ENCODE measurements around the gene CCDC91. TPM values are rescaled to one million over a fixed set of nuclear protein-coding genes. Genes with fewer than 3 reads are reported as not detected.

CCDC91 gene
- total RNA-seq, 1 experiment from 2014 or later = 15.7 TPM

DNA sequence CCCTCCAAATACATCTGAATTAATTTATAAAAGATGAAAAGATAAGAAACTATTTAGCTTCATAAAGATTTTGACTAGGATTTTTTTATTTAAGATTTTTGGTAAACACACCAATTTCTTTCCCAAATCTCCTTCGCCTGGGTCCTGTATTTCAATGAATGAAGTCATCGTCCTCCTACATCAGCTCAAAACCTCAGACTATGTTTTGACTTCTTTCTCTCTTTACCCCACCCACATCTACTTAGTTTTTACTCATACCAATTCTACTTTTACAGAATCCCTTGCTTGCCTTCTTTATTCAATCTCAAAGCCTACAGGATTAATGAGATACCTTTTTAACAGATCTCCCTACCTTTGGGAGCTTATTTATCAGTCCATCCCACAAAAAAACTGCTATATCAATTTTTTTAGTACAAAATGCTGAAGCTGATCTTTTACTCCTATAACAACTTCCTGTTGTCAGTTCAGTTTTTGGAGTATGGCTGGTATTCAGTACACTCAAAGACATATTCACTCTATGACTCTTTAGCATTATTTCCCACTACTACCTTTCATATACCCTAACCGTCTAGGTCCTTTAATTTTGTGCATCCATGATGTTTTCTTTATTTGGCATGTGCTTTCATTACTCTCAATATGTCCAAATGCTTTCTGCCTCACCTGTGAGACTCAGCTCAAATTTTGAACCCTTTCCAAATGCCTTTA is 18.7 kb upstream of the CCDC91 start (continued):
- TF ChIP-seq, protein P1, sequence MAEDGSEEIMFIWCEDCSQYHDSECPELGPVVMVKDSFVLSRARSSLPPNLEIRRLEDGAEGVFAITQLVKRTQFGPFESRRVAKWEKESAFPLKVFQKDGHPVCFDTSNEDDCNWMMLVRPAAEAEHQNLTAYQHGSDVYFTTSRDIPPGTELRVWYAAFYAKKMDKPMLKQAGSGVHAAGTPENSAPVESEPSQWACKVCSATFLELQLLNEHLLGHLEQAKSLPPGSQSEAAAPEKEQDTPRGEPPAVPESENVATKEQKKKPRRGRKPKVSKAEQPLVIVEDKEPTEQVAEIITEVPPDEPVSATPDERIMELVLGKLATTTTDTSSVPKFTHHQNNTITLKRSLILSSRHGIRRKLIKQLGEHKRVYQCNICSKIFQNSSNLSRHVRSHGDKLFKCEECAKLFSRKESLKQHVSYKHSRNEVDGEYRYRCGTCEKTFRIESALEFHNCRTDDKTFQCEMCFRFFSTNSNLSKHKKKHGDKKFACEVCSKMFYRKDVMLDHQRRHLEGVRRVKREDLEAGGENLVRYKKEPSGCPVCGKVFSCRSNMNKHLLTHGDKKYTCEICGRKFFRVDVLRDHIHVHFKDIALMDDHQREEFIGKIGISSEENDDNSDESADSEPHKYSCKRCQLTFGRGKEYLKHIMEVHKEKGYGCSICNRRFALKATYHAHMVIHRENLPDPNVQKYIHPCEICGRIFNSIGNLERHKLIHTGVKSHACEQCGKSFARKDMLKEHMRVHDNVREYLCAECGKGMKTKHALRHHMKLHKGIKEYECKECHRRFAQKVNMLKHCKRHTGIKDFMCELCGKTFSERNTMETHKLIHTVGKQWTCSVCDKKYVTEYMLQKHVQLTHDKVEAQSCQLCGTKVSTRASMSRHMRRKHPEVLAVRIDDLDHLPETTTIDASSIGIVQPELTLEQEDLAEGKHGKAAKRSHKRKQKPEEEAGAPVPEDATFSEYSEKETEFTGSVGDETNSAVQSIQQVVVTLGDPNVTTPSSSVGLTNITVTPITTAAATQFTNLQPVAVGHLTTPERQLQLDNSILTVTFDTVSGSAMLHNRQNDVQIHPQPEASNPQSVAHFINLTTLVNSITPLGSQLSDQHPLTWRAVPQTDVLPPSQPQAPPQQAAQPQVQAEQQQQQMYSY (CRISPR knock-in tag; IDR thresholded peaks at IDR 0.05) = no peak
- TF ChIP-seq, protein P2, sequence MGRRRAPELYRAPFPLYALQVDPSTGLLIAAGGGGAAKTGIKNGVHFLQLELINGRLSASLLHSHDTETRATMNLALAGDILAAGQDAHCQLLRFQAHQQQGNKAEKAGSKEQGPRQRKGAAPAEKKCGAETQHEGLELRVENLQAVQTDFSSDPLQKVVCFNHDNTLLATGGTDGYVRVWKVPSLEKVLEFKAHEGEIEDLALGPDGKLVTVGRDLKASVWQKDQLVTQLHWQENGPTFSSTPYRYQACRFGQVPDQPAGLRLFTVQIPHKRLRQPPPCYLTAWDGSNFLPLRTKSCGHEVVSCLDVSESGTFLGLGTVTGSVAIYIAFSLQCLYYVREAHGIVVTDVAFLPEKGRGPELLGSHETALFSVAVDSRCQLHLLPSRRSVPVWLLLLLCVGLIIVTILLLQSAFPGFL (CRISPR knock-in tag; IDR thresholded peaks at IDR 0.05; ENCODE audit: borderline replicate concordance) = no peak
- TF ChIP-seq, protein P3, sequence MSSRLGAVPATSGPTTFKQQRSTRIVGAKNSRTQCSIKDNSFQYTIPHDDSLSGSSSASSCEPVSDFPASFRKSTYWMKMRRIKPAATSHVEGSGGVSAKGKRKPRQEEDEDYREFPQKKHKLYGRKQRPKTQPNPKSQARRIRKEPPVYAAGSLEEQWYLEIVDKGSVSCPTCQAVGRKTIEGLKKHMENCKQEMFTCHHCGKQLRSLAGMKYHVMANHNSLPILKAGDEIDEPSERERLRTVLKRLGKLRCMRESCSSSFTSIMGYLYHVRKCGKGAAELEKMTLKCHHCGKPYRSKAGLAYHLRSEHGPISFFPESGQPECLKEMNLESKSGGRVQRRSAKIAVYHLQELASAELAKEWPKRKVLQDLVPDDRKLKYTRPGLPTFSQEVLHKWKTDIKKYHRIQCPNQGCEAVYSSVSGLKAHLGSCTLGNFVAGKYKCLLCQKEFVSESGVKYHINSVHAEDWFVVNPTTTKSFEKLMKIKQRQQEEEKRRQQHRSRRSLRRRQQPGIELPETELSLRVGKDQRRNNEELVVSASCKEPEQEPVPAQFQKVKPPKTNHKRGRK (CRISPR knock-in tag; IDR thresholded peaks at IDR 0.05; ENCODE audit: borderline replicate concordance) = no peak

DNA sequence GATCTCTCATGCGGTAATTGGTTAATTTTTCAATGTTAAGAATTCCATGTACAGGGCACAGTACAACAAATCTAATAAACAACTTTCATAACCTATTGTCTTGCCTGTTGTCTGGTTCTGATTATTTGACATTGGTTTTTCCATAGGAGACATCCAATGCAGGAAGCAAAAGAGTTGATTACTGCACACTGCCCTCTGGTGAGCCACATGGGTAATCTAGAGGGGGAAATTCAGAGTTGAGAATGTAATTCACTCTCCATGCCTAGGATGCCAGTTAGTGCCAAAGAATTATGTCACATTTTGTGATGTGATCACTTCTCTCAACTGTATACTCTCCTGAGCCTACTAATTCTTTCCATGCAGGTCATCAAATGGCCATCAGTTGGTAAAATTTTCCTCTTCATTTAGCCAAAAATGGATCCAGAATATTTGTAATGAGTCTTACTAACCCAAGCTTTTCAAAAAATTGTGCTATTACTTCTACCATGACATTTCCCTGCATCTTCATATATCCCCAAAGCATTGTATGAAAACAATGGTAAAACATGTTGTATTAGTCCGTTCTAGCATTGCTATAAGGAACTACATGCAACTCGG is 17.7 kb upstream of the CCDC91 start:
- Mint-ChIP-seq H3K9me3 (no peaks in the 10 kb centered on the region), H3K4me3 (no peak overlapping the region), H3K4me1 (no peaks in the 10 kb centered on the region), H3K27ac (no peak overlapping the region), H3K36me3 (no peaks in the 10 kb centered on the region), H3K27me3 (ENCODE audit: low read depth) (no peaks in the 10 kb centered on the region)
- DNase-seq (ENCODE audit: low spot score) (peak; percentile 23), ATAC-seq (peak; percentile 73)
- ChIA-PET CTCF (no interaction called here), POLR2A (no interaction called here)
- TF ChIP-seq, protein P4, sequence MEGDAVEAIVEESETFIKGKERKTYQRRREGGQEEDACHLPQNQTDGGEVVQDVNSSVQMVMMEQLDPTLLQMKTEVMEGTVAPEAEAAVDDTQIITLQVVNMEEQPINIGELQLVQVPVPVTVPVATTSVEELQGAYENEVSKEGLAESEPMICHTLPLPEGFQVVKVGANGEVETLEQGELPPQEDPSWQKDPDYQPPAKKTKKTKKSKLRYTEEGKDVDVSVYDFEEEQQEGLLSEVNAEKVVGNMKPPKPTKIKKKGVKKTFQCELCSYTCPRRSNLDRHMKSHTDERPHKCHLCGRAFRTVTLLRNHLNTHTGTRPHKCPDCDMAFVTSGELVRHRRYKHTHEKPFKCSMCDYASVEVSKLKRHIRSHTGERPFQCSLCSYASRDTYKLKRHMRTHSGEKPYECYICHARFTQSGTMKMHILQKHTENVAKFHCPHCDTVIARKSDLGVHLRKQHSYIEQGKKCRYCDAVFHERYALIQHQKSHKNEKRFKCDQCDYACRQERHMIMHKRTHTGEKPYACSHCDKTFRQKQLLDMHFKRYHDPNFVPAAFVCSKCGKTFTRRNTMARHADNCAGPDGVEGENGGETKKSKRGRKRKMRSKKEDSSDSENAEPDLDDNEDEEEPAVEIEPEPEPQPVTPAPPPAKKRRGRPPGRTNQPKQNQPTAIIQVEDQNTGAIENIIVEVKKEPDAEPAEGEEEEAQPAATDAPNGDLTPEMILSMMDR (IDR thresholded peaks at IDR 0.05) = 0 out of 2 replicates have a peak, but pooled peaks have one; percentile 20
- no peak for TF ChIP-seq GTF2I (CRISPR knock-in tag; conservative IDR thresholded peaks at IDR 0.05)

DNA sequence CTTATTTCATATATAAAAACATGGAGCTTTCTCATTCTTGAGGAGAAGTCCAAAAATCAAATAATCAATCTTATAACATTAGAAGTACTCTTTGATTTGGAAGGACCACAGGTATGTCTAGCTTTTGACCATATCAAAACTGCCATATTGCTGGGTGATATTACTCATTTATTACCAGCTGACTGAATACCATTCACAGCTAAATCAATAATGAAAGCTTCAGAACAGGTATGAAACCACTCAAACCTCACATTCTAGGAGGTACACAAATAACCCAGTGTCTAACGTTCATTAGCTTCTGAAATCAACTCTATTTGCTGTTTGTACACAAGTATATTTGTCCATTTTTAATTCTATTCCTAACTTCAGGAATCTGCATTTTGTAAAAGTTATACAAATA is 16.8 kb upstream of the CCDC91 start:
- ATAC-seq = no peak
- Mint-ChIP-seq H3K9me3 (no peaks in the 10 kb centered on the region), H3K36me3 (no peaks in the 10 kb centered on the region), H3K4me3 (no peak overlapping the region), H3K27me3 (ENCODE audit: low read depth) (no peaks in the 10 kb centered on the region), H3K27ac (no peak overlapping the region), H3K4me1 (no peaks in the 10 kb centered on the region)
- ChIA-PET CTCF (interaction anchor here (1.2 kb wide), 1 partner anchor 440 kb away, joined by 3 read pairs; no protein-coding TSS in a partner anchor), POLR2A (no interaction called here)
- no peak for DNase-seq (ENCODE audit: low spot score)
- TF ChIP-seq, protein P5, sequence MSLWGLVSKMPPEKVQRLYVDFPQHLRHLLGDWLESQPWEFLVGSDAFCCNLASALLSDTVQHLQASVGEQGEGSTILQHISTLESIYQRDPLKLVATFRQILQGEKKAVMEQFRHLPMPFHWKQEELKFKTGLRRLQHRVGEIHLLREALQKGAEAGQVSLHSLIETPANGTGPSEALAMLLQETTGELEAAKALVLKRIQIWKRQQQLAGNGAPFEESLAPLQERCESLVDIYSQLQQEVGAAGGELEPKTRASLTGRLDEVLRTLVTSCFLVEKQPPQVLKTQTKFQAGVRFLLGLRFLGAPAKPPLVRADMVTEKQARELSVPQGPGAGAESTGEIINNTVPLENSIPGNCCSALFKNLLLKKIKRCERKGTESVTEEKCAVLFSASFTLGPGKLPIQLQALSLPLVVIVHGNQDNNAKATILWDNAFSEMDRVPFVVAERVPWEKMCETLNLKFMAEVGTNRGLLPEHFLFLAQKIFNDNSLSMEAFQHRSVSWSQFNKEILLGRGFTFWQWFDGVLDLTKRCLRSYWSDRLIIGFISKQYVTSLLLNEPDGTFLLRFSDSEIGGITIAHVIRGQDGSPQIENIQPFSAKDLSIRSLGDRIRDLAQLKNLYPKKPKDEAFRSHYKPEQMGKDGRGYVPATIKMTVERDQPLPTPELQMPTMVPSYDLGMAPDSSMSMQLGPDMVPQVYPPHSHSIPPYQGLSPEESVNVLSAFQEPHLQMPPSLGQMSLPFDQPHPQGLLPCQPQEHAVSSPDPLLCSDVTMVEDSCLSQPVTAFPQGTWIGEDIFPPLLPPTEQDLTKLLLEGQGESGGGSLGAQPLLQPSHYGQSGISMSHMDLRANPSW (CRISPR knock-in tag; conservative IDR thresholded peaks at IDR 0.05; ENCODE audit: low read depth) = no peak
- TF ChIP-seq TEAD1 (CRISPR knock-in tag; IDR thresholded peaks at IDR 0.05) (no peak), NR3C1 (CRISPR knock-in tag; conservative IDR thresholded peaks at IDR 0.05; ENCODE audit: low read depth) (no peak), ZNF263 (CRISPR knock-in tag; IDR thresholded peaks at IDR 0.05; ENCODE audit: low read depth) (no peak), JAZF1 (CRISPR knock-in tag; IDR thresholded peaks at IDR 0.05) (no peak), NFATC4 (CRISPR knock-in tag; IDR thresholded peaks at IDR 0.05) (no peak)
- TF ChIP-seq, protein P6, sequence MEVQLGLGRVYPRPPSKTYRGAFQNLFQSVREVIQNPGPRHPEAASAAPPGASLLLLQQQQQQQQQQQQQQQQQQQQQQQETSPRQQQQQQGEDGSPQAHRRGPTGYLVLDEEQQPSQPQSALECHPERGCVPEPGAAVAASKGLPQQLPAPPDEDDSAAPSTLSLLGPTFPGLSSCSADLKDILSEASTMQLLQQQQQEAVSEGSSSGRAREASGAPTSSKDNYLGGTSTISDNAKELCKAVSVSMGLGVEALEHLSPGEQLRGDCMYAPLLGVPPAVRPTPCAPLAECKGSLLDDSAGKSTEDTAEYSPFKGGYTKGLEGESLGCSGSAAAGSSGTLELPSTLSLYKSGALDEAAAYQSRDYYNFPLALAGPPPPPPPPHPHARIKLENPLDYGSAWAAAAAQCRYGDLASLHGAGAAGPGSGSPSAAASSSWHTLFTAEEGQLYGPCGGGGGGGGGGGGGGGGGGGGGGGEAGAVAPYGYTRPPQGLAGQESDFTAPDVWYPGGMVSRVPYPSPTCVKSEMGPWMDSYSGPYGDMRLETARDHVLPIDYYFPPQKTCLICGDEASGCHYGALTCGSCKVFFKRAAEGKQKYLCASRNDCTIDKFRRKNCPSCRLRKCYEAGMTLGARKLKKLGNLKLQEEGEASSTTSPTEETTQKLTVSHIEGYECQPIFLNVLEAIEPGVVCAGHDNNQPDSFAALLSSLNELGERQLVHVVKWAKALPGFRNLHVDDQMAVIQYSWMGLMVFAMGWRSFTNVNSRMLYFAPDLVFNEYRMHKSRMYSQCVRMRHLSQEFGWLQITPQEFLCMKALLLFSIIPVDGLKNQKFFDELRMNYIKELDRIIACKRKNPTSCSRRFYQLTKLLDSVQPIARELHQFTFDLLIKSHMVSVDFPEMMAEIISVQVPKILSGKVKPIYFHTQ (CRISPR knock-in tag; IDR thresholded peaks at IDR 0.05) = no peak
- TF ChIP-seq, protein P7, sequence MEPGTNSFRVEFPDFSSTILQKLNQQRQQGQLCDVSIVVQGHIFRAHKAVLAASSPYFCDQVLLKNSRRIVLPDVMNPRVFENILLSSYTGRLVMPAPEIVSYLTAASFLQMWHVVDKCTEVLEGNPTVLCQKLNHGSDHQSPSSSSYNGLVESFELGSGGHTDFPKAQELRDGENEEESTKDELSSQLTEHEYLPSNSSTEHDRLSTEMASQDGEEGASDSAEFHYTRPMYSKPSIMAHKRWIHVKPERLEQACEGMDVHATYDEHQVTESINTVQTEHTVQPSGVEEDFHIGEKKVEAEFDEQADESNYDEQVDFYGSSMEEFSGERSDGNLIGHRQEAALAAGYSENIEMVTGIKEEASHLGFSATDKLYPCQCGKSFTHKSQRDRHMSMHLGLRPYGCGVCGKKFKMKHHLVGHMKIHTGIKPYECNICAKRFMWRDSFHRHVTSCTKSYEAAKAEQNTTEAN (CRISPR knock-in tag; IDR thresholded peaks at IDR 0.05) = no peak
